NB4 (cell line): ENCODE measurements around the gene NPAS2.

Experiments used
- POLR2A ChIP-seq: IDR thresholded peaks from 2 replicates; pipeline ENCODE4 v1.6.1; 2011; ENCODE audit warnings: mild to moderate bottlenecking; ENCODE audit not compliant: insufficient read length; ENCODE audit errors: extremely low read depth
- TF ChIP-seq, protein P1 (sequence below): IDR thresholded peaks from one replicate; pipeline ENCODE4 v1.5.1; 2012; ENCODE audit warnings: low read depth, low read length
- TF ChIP-seq, protein P2 (sequence below): IDR thresholded peaks from 2 replicates; pipeline ENCODE4 v1.6.1; 2011; ENCODE audit warnings: low read depth, low read length

DNA sequence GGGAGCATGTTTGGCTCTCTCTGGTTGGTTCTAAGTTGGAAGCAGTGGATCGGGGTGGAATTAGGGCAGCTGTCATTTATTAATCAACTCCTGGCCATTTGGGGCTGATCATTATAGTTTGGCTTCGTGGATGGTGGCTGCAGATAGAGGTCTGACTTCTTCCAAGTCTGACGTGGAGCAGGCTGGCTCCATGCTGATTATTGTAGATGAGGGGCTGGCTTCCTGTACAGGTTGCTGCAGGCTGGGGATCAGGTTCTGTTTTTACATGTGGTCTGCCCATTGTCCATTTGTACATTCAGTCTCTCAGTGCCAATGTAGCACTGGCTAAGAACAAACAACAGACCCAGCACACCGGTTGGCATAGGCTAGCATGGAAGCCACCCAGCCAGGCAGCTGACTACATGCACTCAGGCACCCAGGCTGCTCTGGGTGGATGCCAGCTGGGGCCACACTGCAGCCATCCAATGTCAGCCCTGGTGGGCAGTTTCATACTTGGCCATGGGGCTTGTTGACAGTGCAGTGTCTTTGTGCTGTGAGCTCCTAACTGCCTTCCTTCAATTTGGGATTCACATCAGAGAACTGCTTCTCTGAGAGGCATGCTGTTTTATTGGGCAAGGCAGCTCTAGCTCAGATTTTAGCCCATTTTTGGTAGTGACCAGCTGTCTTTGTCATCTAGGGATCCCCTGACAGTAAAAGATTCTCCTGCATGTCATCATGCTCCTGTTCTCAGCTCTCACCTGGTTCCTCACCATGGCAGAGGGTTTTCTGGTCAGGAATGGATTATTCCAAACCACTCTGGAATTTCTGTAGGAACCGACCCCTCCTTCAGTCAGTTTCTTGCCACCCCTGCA, 25.4 kb downstream of the NPAS2 start:
- TF ChIP-seq, protein P1, sequence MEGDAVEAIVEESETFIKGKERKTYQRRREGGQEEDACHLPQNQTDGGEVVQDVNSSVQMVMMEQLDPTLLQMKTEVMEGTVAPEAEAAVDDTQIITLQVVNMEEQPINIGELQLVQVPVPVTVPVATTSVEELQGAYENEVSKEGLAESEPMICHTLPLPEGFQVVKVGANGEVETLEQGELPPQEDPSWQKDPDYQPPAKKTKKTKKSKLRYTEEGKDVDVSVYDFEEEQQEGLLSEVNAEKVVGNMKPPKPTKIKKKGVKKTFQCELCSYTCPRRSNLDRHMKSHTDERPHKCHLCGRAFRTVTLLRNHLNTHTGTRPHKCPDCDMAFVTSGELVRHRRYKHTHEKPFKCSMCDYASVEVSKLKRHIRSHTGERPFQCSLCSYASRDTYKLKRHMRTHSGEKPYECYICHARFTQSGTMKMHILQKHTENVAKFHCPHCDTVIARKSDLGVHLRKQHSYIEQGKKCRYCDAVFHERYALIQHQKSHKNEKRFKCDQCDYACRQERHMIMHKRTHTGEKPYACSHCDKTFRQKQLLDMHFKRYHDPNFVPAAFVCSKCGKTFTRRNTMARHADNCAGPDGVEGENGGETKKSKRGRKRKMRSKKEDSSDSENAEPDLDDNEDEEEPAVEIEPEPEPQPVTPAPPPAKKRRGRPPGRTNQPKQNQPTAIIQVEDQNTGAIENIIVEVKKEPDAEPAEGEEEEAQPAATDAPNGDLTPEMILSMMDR, result no peak
- no peak for TF ChIP-seq POLR2A
- TF ChIP-seq, protein P2, sequence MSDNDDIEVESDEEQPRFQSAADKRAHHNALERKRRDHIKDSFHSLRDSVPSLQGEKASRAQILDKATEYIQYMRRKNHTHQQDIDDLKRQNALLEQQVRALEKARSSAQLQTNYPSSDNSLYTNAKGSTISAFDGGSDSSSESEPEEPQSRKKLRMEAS, result no peak
